Fibroblast of pulmonary artery (primary cell): ENCODE measurements around the gene MSI2.

Experiments used
- DNase-seq: peaks from one replicate; pipeline ENCODE4 v3.0.0-alpha.2; 2010; ENCODE audit warnings: low read depth
- H3K4me3 ChIP-seq: replicated peaks from 2 replicates; pipeline ENCODE4 v1.5.1; 2011; ENCODE audit warnings: low read depth, mild to moderate bottlenecking, control low read depth, low read length, moderate library complexity
- CTCF ChIP-seq: IDR thresholded peaks from 2 replicates; pipeline ENCODE4 v1.5.1; 2011; ENCODE audit warnings: mild to moderate bottlenecking, control low read depth, low read length, inconsistent platforms; ENCODE audit errors: missing control alignments

Gene MSI2

GRCh38 chr17:57403236-57403635 lies 146.9 kb downstream of the MSI2 start:
- H3K4me3 ChIP-seq = no peak overlapping the region
- TF ChIP-seq CTCF = no peak
- no peak for DNase-seq

GRCh38 chr17:57404073-57404472 lies 147.8 kb downstream of the MSI2 start:
- H3K4me3 ChIP-seq = no peak overlapping the region
- no peak for TF ChIP-seq CTCF
- DNase-seq = no peak

DNA sequence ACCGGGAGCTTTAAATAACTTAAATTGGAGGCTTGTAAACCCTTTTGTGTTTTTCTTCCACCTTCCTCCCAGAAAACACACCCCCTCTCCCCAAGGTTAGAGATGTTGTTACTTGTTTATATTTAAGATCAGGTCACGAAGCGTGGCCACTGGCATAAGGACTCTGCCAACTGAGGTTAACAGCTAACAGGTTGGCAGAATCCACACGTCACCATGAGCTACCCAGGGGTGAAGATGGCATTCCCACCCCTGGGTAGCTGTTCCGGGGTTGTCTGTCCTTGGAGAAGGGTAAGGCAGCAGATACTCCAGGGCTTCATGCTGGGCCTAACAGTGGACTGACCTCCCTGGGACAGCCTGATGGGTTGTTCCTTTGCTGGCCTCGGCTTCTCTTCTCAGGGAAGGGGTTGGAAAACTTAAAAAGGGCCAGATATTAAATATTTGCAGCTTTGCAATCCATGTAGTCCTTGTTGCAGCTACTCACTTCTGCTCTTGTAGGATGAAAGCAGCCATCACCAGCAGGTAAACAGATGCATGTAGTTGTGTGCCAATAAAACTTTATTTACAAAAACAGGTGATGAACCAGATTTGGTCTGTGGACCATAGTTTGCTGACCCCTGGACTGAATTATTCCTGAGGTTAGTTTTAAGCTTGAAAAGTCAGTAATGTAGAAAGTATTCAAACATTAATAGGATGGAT lies 148.6 kb downstream of the MSI2 start:
- DNase-seq = no peak
- TF ChIP-seq CTCF = no peak
- no peak overlapping the region for H3K4me3 ChIP-seq

- no peak for TF ChIP-seq CTCF
- H3K4me3 ChIP-seq = no peak overlapping the region
These were observed 149.3 kb downstream of the MSI2 start for GRCh38 chr17:57405491-57406072.

DNA sequence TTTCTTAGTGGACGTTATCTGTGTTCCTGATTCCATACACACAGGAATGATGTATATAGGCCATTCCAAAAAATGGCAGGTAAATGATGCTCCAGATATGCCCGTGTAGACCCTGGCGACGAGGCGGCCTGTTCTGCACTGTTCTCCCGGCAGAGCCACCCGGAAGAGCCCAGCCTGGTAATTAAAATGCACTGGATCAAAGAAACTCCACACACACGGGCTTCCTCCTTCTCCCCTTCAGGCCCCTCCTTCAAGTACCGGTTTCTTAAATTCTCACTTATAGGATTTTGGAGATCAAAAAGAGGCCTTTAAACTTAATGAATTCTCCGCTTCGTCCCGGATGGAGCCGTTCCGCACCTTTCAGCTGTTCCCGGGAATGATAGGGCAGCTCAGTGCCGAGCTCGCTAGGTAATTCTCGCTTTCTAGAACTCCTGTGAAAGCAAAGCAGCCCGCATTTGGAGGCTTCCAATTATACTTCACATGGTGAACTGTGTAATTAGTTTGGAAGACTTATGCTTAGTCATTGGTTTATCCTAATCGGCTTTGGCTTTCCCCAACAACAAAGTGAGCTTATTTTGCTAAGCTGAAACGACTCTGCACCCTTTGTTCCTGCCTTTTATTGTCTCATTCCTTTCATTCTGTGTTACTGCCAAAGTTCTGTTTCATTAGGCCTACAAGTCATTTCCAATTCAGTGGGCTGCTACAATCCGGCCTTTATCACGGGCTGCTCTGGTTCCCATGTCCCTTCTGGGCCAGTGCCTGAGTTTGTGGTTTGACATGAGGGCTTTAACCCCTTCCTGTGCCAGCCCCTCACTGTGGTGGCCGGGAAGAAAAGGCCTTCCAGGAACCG lies 150.0 kb downstream of the MSI2 start:
- no peak for TF ChIP-seq CTCF
- DNase-seq = peak; percentile 60
- no peak overlapping the region for H3K4me3 ChIP-seq

More at GRCh38 chr17:57405491-57406072, 149.3 kb downstream of the MSI2 start:
- DNase-seq = no peak

DNA sequence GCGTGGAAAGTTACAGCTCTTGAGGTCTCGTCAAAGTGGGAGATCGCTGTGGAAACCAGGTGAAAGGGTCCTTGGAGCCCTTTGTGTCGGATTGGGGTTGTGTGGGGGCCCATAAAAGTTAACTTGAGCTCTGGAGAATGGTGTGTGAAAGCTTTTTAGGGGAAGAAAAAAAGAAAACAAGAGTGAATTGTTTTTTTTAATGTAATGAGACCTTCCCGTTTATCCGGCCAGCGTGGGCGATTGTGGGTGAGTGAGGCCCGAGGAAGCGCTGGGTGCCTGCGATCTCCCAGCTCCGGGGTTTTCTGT lies 150.6 kb downstream of the MSI2 start:
- no peak for TF ChIP-seq CTCF

More for the DNA sequence above, 150.6 kb downstream of the MSI2 start:
- no peak for DNase-seq
- H3K4me3 ChIP-seq = no peak overlapping the region
